ENCODE results near the gene CLINT1. TPM values are rescaled to one million over a fixed set of nuclear protein-coding genes. Genes with fewer than 3 reads are reported as not detected.

Gene CLINT1
- total and polyA plus RNA-seq, 3 experiments from 2014 or later = 72.3 to 91.1 (median 73.1) TPM

DNA sequence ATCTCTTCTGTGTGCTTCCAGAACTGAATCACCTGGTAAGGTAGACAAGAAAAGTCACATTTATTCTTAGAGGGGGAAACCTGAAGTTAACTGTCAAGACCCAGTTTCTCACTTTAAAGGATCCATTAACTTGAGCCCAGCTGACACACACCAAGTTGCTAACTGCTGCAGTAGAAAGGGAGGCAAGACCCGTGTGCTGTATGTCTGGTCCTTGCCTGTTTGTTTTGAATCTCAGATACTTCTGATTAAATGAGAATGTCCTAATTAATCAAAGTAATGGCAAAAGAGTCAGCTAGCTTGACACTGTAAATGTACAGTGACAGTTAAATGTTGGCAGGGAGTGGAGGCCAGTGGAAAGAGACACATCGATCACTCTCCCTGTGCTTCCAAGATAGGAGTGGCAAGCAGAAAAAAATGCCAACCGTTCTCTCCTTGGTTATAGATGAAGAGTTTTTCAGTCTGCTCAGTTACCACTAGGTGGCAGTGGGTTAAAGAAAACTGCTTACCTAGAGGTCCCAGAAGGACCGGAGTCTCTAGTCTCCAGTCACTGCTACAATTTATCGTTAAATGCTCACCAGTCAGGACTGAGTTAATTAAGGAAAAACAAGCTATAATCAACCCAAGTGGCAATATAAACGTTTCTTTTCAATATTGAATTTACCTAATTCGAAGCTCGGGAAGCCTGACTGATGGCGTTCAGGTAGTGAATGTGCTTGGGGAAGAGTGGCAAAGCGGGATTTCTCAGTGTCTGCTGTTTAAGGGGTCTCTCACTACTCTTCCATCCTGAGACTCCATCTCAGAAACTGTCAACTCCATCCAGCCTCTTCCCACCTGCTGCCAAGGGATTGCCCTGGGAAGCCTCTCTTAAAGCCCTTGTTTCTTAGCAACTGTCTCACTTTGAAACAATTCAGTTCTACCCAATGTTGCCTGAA lies 97.0 kb downstream of the CLINT1 start:
- no peaks in the 10 kb centered on the region for H3K27me3 Mint-ChIP-seq
- H3K4me1 ChIP-seq (ENCODE audit: insufficient read depth, low read length) = no peaks in the 10 kb centered on the region
- peak overlapping the region in 1 of 8 donors; percentile 11 for H3K27ac Mint-ChIP-seq
- POLR2A ChIA-PET = no interaction called here
- H3K4me3 ChIP-seq (ENCODE audit: low read length) = no peak overlapping the region
- CTCF ChIA-PET = interaction anchor here (0.7 to 3.3 kb wide), 12 partner anchors 8 to 1371 kb away, joined by 3 to 12 read pairs (median 3); partner anchors contain the start of gene LSM11
- H3K36me3 ChIP-seq (ENCODE audit: insufficient read depth, low read length) = no peaks in the 10 kb centered on the region
- peaks cover 0 to 5% (median 0%) of the 10 kb centered on the region in 3 donors for H3K4me1 Mint-ChIP-seq
- H3K4me3 Mint-ChIP-seq = no peak overlapping the region
- no peaks in the 10 kb centered on the region for H3K9me3 Mint-ChIP-seq
- peak in 2 of 5 donors; percentile 17 to 24 for DNase-seq
- no peak overlapping the region for H3K27ac ChIP-seq (ENCODE audit: low read depth, low read length)
- peaks cover 0 to 25% (median 12%) of the 10 kb centered on the region in 3 donors for H3K36me3 Mint-ChIP-seq
- H3K9me3 ChIP-seq (ENCODE audit: low read length) = no peaks in the 10 kb centered on the region
- H3K27me3 ChIP-seq (ENCODE audit: insufficient read depth, low read length, poor library complexity, severe bottlenecking) = no peaks in the 10 kb centered on the region

- H3K4me1 ChIP-seq (ENCODE audit: insufficient read depth, low read length) = no peaks in the 10 kb centered on the region
- no peak for DNase-seq
- Mint-ChIP-seq H3K9me3 (no peaks in the 10 kb centered on the region), H3K27ac (no peak overlapping the region), H3K4me3 (no peak overlapping the region), H3K36me3 (peaks cover 0 to 52% (median 26%) of the 10 kb centered on the region in 3 donors), H3K4me1 (peaks cover 0 to 5% (median 0%) of the 10 kb centered on the region in 3 donors), H3K27me3 (no peaks in the 10 kb centered on the region)
- ChIA-PET POLR2A (no interaction called here), CTCF (no interaction called here)
- no peak overlapping the region for H3K27ac ChIP-seq (ENCODE audit: low read depth, low read length)
- H3K4me3 ChIP-seq (ENCODE audit: low read length) = no peak overlapping the region
- H3K9me3 ChIP-seq (ENCODE audit: low read length) = no peaks in the 10 kb centered on the region
- no peaks in the 10 kb centered on the region for H3K27me3 ChIP-seq (ENCODE audit: insufficient read depth, low read length, poor library complexity, severe bottlenecking)
- peaks cover 12% of the 10 kb centered on the region for H3K36me3 ChIP-seq (ENCODE audit: insufficient read depth, low read length)
These were observed 100.2 kb downstream of the CLINT1 start for GRCh38 chr5:157758706-157759105.

DNA sequence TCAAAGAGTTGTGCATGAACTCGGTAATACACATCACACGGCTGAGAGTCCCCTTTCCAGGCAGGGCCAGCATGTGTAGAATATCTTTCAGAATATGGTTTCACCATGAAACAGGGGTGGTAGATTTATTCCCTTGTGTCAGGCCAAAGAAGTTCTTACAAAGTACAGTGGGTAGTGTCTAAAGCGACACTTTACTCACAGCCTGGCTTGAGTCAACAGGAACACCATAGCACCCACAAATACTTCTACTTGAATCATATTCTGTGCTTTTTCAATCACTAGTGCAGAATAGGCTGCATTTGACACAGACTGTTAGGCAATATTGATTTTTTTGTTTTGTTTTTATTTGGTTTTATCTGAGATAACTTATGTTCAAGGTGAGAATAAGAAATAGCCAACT lies 102.8 kb downstream of the CLINT1 start:
- Histone ChIP-seq H3K27ac (ENCODE audit: low read depth, low read length) (no peak overlapping the region), H3K9me3 (ENCODE audit: low read length) (no peaks in the 10 kb centered on the region), H3K4me3 (ENCODE audit: low read length) (no peak overlapping the region), H3K36me3 (ENCODE audit: insufficient read depth, low read length) (peaks cover 18% of the 10 kb centered on the region), H3K27me3 (ENCODE audit: insufficient read depth, low read length, poor library complexity, severe bottlenecking) (no peaks in the 10 kb centered on the region), H3K4me1 (ENCODE audit: insufficient read depth, low read length) (no peaks in the 10 kb centered on the region)
- DNase-seq = no peak
- Mint-ChIP-seq H3K4me1 (no peaks in the 10 kb centered on the region), H3K27me3 (no peaks in the 10 kb centered on the region), H3K9me3 (no peaks in the 10 kb centered on the region), H3K36me3 (peaks cover 4 to 72% (median 27%) of the 10 kb centered on the region in 3 donors), H3K27ac (no peak overlapping the region), H3K4me3 (no peak overlapping the region)
- POLR2A ChIA-PET = no interaction called here
- CTCF ChIA-PET = no interaction called here

- Mint-ChIP-seq H3K36me3 (peaks cover 4 to 36% (median 11%) of the 10 kb centered on the region in 3 donors), H3K27ac (peak overlapping the region in 1 of 8 donors; percentile 44), H3K9me3 (no peaks in the 10 kb centered on the region), H3K4me1 (peaks cover 4 to 12% (median 10%) of the 10 kb centered on the region in 3 donors), H3K27me3 (no peaks in the 10 kb centered on the region), H3K4me3 (no peak overlapping the region)
- POLR2A ChIA-PET = no interaction called here
- Histone ChIP-seq H3K9me3 (ENCODE audit: low read length) (no peaks in the 10 kb centered on the region), H3K36me3 (ENCODE audit: insufficient read depth, low read length) (peaks cover 14% of the 10 kb centered on the region), H3K4me3 (ENCODE audit: low read length) (no peak overlapping the region), H3K27me3 (ENCODE audit: insufficient read depth, low read length, poor library complexity, severe bottlenecking) (no peaks in the 10 kb centered on the region), H3K4me1 (ENCODE audit: insufficient read depth, low read length) (no peaks in the 10 kb centered on the region), H3K27ac (ENCODE audit: low read depth, low read length) (no peak overlapping the region)
- no peak for DNase-seq
- CTCF ChIA-PET = interaction anchor here (1.4 kb wide), 1 partner anchor 12 kb away, joined by 3 read pairs; no protein-coding TSS in a partner anchor
These were observed 108.6 kb downstream of the CLINT1 start for GRCh38 chr5:157750320-157750719.

- peaks cover 4% of the 10 kb centered on the region for H3K4me1 ChIP-seq (ENCODE audit: insufficient read depth, low read length)
- no peak overlapping the region for H3K4me3 ChIP-seq (ENCODE audit: low read length)
- H3K27me3 Mint-ChIP-seq = no peaks in the 10 kb centered on the region
- H3K27me3 ChIP-seq (ENCODE audit: insufficient read depth, low read length, poor library complexity, severe bottlenecking) = no peaks in the 10 kb centered on the region
- peaks cover 10 to 21% (median 19%) of the 10 kb centered on the region in 3 donors for H3K4me1 Mint-ChIP-seq
- no peak overlapping the region for H3K27ac Mint-ChIP-seq
- H3K36me3 ChIP-seq (ENCODE audit: insufficient read depth, low read length) = peaks cover 7% of the 10 kb centered on the region
- H3K27ac ChIP-seq (ENCODE audit: low read depth, low read length) = no peak overlapping the region
- no peak overlapping the region for H3K4me3 Mint-ChIP-seq
- CTCF ChIA-PET = interaction anchor here (1.4 kb wide), 1 partner anchor 13 kb away, joined by 3 read pairs; no protein-coding TSS in a partner anchor
- POLR2A ChIA-PET = no interaction called here
- H3K36me3 Mint-ChIP-seq = peaks cover 4 to 29% (median 7%) of the 10 kb centered on the region in 3 donors
- no peaks in the 10 kb centered on the region for H3K9me3 ChIP-seq (ENCODE audit: low read length)
- no peaks in the 10 kb centered on the region for H3K9me3 Mint-ChIP-seq
- DNase-seq = no peak
These were observed 109.5 kb downstream of the CLINT1 start for GRCh38 chr5:157749462-157749799.

DNA sequence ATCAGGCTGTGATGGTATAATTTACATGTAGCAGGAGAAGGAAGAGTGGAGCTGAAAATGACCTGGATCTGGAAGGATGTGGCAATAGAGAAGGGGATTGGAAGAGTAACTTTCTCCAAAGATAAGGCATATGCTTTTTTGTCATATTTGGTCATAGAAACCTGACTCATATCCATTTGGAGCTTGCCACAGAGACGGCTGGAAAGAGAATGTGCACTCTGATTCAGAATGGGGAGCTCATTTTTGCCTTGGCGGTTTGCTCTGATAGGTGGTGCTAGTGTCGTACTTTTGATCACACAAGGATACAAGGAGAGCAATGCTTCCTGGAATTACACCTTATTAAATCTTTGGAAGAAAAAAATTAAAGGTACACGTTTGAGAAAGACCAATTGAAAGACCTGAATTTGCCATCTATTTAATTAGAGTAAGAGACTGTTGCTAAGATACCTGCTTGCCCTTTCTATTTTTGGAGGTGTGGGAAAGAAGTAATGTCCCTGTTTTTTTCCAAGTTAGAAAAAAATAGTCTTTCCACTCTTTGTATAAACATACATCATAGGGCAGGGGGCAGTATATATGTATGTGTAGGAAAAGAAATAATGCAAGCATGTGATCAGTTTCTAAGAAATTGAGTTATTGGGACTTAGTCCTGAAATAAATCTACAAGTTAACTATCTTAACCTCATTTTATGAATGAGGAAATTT lies 110.0 kb downstream of the CLINT1 start:
- Histone ChIP-seq H3K27ac (ENCODE audit: low read depth, low read length) (no peak overlapping the region), H3K27me3 (ENCODE audit: insufficient read depth, low read length, poor library complexity, severe bottlenecking) (no peaks in the 10 kb centered on the region), H3K36me3 (ENCODE audit: insufficient read depth, low read length) (peaks cover 7% of the 10 kb centered on the region), H3K4me1 (ENCODE audit: insufficient read depth, low read length) (peaks cover 7% of the 10 kb centered on the region), H3K9me3 (ENCODE audit: low read length) (no peaks in the 10 kb centered on the region), H3K4me3 (ENCODE audit: low read length) (no peak overlapping the region)
- H3K36me3 Mint-ChIP-seq = peaks cover 4 to 27% (median 7%) of the 10 kb centered on the region in 3 donors
- no peaks in the 10 kb centered on the region for H3K27me3 Mint-ChIP-seq
- ChIA-PET CTCF (no interaction called here), POLR2A (no interaction called here)
- no peaks in the 10 kb centered on the region for H3K9me3 Mint-ChIP-seq
- no peak for DNase-seq
- H3K27ac Mint-ChIP-seq = peak overlapping the region in 1 of 8 donors; percentile 8
- H3K4me1 Mint-ChIP-seq = peaks cover 13 to 24% (median 22%) of the 10 kb centered on the region in 3 donors
- H3K4me3 Mint-ChIP-seq = no peak overlapping the region

DNA sequence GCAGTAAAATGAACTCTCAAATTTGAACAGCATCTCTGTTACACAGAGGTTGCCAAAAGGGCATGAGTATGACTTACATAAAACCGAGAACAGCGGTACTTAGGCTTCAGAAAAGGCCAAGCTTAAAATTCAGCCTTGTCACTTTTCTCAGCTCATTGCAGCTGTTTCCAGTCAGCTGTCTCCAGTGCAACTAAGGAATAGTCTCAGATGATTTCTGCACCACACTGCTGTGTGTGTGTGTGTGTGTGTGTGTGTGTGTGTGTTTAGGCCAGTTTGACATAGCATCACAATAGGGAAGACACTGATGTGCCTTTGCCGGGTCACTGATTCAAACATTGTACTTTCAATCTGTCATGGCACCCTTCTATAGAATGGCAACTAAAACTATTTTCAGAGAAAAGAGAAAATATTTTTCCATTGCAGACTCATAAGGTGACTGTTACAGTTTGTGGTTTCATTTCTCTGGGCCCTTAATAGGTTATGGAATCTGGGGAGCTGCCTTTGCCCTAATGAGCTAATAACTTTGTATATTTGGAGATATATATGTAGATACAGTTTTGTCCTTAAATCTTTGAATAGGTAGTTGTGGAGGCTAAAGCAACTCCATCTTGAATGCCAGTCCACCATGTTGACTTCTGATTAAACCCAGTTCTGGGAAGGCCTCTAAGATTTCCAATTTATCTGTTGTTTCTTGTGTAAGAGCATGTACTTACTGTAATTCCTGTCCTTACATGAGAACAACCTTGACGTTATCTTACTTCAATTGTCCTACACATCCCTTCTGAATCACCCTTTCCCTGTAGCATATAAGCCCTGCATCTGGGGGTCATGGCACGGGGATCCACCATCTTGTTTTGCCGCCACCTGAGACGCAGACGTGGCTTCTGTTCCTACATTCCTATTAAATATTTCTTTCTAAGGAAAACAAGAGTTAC lies 110.9 kb downstream of the CLINT1 start:
- Mint-ChIP-seq H3K4me3 (peak overlapping the region in 1 of 7 donors; percentile 23), H3K4me1 (peaks cover 16 to 28% (median 26%) of the 10 kb centered on the region in 3 donors), H3K9me3 (no peaks in the 10 kb centered on the region), H3K27me3 (peaks cover 0 to 2% of the 10 kb centered on the region in 2 donors), H3K27ac (peak overlapping the region in 1 of 8 donors; percentile 8), H3K36me3 (peaks cover 4 to 18% (median 6%) of the 10 kb centered on the region in 3 donors)
- H3K9me3 ChIP-seq (ENCODE audit: low read length) = no peaks in the 10 kb centered on the region
- no peak for DNase-seq
- H3K27me3 ChIP-seq (ENCODE audit: insufficient read depth, low read length, poor library complexity, severe bottlenecking) = no peaks in the 10 kb centered on the region
- CTCF ChIA-PET = interaction anchor here (0.8 kb wide), 1 partner anchor 317 kb away, joined by 3 read pairs; no protein-coding TSS in a partner anchor
- peaks cover under 1% of the 10 kb centered on the region for H3K36me3 ChIP-seq (ENCODE audit: insufficient read depth, low read length)
- POLR2A ChIA-PET = no interaction called here
- peaks cover 11% of the 10 kb centered on the region for H3K4me1 ChIP-seq (ENCODE audit: insufficient read depth, low read length)
- no peak overlapping the region for H3K27ac ChIP-seq (ENCODE audit: low read depth, low read length)
- H3K4me3 ChIP-seq (ENCODE audit: low read length) = no peak overlapping the region

All from CD8-positive, alpha-beta memory T cell (primary cell).